ENCODE results near the gene GBX1. TPM values are rescaled to one million over a fixed set of nuclear protein-coding genes. Genes with fewer than 3 reads are reported as not detected.

Gene GBX1
- total and polyA plus RNA-seq, 7 donors = 0.07 to 1.9 (median 0.65) TPM; not detected in 1

DNA sequence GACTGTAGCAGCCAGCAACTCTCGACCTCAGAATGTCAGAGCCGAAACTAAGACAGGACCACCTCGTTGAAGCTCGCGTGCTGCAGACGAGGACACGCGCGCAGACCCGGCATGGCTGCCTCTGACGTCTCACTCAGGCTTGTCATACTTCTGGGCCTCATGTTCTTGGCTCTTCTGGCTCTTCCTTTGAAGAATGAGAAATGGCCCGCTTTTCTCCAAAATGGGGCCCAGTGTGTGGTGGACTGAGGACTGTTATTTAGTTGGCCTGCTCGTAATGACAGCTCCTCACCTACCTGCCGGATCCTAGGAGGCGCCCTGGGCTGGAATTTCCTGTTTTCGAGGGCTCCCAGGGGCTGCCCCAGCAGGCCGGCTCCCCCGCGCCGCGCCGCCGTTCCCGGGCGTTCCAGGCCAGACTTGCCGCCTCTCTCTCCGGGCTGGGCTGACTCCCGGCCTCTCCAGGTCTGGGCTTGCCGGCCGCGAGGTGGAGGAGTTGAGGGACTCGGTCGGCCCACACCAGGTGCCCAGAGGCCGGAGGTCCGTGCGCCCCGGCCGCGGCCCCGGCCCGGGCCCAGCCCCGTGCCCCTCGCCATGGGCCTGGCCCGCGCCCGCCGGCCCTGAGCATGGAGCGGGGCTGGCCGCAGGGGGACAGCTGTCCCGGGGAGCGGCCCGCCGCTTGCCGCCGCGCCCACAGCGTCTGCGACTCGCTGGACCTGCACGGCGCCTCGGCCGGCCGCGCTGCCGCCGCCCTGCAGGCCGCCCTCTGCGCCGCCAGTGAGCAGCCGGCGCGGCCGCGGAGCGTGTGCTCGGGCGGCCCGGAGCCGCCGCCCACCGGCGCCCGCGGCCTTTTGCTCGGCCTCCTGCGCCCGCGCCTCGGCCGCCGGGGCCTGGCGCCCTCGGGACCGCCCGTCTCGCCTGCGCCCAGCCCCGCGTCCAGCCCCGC, 53.1 kb downstream of the GBX1 start:
- Histone ChIP-seq H3K27me3 (ENCODE audit: insufficient read depth in 3 of 3, low read length in 2 of 3) (no peaks in the 10 kb centered on the region), H3K27ac (no peak overlapping the region), H3K4me3 (peak overlapping the region; percentile 30), H3K9me3 (no peaks in the 10 kb centered on the region), H3K4me1 (no peaks in the 10 kb centered on the region), H3K36me3 (ENCODE audit: insufficient read depth in 1 of 2, low read depth in 1 of 2) (peaks cover 0 to 13% of the 10 kb centered on the region in 2 donors)
- 46 to 63% (median 59%) methylated on average over 59 to 101 of the region's 101 CpGs for WGBS, 3 donors
- ATAC-seq (no peak), DNase-seq (no peak)
- intact Hi-C loops (cut with DNase I) = loop anchor here (5.0 kb wide), 4 partner anchors 82 to 217 kb away; partner anchors contain the start of gene ABCB8 (in 1 of the 2)
- TF ChIP-seq, protein P1, sequence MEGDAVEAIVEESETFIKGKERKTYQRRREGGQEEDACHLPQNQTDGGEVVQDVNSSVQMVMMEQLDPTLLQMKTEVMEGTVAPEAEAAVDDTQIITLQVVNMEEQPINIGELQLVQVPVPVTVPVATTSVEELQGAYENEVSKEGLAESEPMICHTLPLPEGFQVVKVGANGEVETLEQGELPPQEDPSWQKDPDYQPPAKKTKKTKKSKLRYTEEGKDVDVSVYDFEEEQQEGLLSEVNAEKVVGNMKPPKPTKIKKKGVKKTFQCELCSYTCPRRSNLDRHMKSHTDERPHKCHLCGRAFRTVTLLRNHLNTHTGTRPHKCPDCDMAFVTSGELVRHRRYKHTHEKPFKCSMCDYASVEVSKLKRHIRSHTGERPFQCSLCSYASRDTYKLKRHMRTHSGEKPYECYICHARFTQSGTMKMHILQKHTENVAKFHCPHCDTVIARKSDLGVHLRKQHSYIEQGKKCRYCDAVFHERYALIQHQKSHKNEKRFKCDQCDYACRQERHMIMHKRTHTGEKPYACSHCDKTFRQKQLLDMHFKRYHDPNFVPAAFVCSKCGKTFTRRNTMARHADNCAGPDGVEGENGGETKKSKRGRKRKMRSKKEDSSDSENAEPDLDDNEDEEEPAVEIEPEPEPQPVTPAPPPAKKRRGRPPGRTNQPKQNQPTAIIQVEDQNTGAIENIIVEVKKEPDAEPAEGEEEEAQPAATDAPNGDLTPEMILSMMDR (IDR thresholded peaks at IDR 0.05) = no peak

DNA sequence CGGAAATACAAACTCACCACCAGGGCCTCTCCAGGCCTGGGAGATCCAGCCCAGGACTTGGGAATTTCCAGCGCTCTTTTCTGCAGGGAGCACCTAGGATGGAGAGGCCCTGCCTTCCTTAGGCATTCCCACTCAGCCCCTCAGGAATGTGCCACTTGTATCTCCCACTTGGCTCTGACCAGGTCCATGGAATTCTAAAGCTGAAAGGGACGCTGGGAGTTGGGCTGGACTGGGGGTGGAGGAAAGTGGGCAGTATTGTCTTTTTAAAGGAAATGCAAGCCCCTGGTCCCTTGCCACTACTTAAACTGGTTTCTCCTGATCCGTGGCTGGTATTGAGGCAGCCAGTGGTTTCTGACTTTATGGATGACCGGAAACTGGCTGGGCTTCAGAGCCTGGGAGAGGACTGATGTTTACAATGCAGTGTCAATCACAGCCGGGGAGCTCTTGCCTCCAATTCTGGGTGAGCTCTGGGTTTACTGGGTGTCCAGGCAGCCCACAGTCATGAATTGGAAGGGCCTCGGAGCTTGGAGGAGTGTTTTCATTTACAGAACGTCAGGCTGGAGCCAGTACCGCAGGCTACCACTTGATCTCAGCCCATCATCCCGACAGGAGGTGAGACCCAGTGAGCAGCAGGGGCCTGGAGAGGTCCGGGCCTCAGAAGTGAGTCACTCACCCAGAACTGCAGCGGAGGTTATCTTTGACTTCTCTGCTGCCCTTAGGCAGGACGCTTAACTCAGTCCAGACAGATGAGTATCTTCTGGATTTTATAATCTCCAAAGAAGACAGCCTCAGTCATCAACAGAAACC, 53.9 kb downstream of the GBX1 start:
- no peak overlapping the region for H3K4me3 ChIP-seq
- H3K27me3 ChIP-seq (ENCODE audit: insufficient read depth in 3 of 3, low read length in 2 of 3) = no peaks in the 10 kb centered on the region
- H3K36me3 ChIP-seq (ENCODE audit: insufficient read depth in 1 of 2, low read depth in 1 of 2) = peaks cover 0 to 4% of the 10 kb centered on the region in 2 donors
- DNase-seq = no peak
- intact Hi-C loops (cut with DNase I) = loop anchor here (5.0 kb wide), 4 partner anchors 81 to 216 kb away; partner anchors contain the start of gene ABCB8 (in 1 of the 2)
- H3K4me1 ChIP-seq = no peaks in the 10 kb centered on the region
- H3K27ac ChIP-seq = no peak overlapping the region
- TF ChIP-seq, protein P1 (IDR thresholded peaks at IDR 0.05) = no peak
- ATAC-seq = no peak
- H3K9me3 ChIP-seq = no peaks in the 10 kb centered on the region
- WGBS, 3 donors = 88 to 91% (median 90%) methylated on average over 13 of the region's 13 CpGs

DNA sequence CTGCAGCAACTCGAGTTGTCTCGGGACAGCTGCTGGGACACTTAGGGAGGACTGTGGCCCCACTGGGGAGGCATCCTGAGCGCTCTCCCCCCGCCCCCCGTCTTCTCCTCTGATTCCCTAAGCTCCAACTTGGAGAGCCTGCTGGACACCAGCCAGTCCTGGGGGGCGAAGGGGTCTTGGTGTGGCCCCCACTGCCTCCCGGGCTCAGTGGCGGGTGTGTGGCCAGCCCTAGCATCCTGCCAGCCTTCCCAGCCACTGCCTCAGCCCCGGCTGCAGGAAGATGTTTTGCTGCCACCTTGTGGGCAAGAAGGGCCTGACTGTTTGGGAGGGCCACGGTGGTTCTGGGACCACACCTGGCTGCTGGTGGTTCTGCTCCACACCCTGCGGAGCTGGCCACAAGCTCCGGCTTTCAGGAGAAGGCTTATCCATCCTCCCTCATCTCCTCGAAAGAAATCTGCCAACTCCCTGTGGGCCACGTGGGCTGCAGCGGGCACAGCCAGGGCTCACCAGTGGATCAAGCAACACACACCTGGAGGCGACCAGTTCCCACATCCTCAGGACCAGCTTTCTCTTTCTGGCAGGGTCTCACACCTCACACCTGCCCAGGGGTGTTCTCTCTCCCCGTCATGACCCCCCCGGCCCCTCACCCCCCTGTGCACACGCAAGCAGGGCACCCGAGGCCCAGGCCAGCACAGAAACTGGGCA, 56.4 kb downstream of the GBX1 start:
- H3K4me3 ChIP-seq = no peak overlapping the region
- H3K27me3 ChIP-seq (ENCODE audit: insufficient read depth in 3 of 3, low read length in 2 of 3) = no peaks in the 10 kb centered on the region
- no peaks in the 10 kb centered on the region for H3K36me3 ChIP-seq (ENCODE audit: insufficient read depth in 1 of 2, low read depth in 1 of 2)
- DNase-seq = peak; percentile 78 to 89
- intact Hi-C loops (cut with DNase I) = loop anchor here (1.0 to 5.0 kb wide), 6 partner anchors 22 to 214 kb away; partner anchors contain the start of gene ABCB8 (in 1 of the 2)
- no peaks in the 10 kb centered on the region for H3K9me3 ChIP-seq
- TF ChIP-seq, protein P1 (IDR thresholded peaks at IDR 0.05) = peak; percentile 90
- ATAC-seq = peak; percentile 79 to 93 (median 86)
- H3K4me1 ChIP-seq = no peaks in the 10 kb centered on the region
- no peak overlapping the region for H3K27ac ChIP-seq
- 33 to 41% (median 36%) methylated on average over 19 to 20 of the region's 20 CpGs for WGBS, 3 donors

DNA sequence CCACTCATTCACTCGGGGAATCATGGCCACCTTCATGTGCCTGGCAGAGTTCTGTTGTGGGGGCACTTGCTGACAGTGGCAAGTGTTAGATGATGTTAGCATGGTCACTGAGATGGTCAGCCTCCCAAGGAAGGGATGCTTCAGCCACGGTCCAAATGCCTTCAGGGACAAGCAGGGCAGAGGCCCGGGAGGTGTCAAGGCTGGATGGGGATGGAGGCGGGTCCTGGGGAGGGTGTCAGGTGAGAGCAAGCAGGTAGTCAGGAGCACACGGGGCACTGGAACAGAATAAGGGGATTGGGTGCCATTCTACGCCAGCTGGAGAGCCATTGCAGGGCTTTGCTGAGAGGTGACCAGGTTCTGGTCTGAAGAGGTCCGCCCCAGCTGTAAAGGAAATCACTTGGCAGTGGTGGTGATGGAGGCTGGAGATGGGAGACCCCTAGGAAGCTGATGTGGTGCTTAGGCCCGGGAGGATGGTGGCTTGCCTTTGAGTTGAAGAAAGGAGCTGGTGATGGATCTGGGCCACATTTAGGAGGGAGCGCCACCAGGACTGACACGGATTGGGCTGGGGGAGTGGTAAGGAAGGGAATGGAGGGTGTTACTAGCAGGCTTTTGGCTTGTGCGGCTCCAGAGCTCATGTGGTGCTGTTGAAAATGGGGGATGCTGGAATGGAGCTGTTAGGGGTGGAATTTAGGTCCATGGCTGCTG, 57.1 kb downstream of the GBX1 start:
- ATAC-seq (no peak), DNase-seq (peak in 1 of 2 donors; percentile 12)
- Histone ChIP-seq H3K4me1 (no peaks in the 10 kb centered on the region), H3K4me3 (no peak overlapping the region), H3K27ac (no peak overlapping the region), H3K9me3 (no peaks in the 10 kb centered on the region), H3K27me3 (ENCODE audit: insufficient read depth in 3 of 3, low read length in 2 of 3) (no peaks in the 10 kb centered on the region), H3K36me3 (ENCODE audit: insufficient read depth in 1 of 2, low read depth in 1 of 2) (no peaks in the 10 kb centered on the region)
- WGBS, 3 donors = 71 to 78% (median 72%) methylated on average over 11 of the region's 11 CpGs
- intact Hi-C loops (cut with DNase I) = loop anchor here (2.0 to 5.0 kb wide), 5 partner anchors 22 to 213 kb away; partner anchors contain the start of gene ABCB8 (in 1 of the 2)
- TF ChIP-seq, protein P1 (IDR thresholded peaks at IDR 0.05) = no peak

Data from psoas muscle (tissue), 8 donors.